Bone marrow (tissue), 2 donors: ENCODE results near the gene ZNF221.
"Not testable (repeated sequence)": the region's sequence is repeated elsewhere in the genome, so short reads cannot be mapped to it uniquely, and the experiment has no call there.

Source experiments
- DNase-seq, 2 donors: peaks; one replicate each; lab custom pipeline; 2025; lab: John Stamatoyannopoulos, UW

Gene ZNF221

DNA sequence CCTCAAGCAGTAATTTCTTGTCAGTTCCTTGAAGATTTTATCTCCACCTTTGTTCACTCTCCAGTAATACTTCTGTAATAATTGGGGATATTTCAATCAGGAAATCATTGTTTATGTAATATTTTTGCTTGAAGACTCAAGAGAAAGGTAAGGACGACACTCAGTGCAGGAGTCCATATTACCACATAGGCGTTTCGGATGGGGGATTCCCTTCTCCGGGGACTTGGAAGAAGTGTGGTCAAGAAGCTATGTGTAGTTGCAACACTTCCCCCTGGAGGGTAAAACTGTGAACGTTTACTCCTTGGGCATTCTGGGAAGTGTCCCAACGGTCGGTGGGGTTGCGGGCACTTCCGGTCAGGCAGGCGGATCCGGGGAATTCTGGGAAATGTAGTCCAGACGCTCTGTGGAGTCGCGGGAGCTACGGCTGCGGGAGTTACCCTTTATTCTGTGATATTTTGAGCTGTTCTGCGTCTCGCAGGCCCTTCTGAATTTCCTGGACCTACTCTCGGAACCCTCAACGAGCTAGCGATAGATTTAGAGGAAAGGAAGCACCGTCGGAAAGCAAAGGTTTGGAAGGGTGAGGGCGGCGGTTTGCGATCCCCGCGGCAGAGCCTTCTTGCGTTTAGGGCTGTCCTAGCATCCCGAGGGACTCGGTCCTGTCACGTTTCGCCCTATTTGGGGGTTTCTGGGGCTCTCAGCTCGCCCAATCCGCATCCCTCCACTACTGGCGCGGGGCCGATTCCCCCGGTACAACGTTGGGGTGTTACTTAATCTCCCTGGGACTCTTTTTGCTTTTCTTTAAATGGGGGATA lies at the start of gene ZNF221:
ZNF221 (plus strand) TSS at position 395 of the 812 bp plus-strand sequence. CDS start 11,499 bp downstream, outside the sequence.
- DNase-seq, result peak; percentile 50 to 83

DNA sequence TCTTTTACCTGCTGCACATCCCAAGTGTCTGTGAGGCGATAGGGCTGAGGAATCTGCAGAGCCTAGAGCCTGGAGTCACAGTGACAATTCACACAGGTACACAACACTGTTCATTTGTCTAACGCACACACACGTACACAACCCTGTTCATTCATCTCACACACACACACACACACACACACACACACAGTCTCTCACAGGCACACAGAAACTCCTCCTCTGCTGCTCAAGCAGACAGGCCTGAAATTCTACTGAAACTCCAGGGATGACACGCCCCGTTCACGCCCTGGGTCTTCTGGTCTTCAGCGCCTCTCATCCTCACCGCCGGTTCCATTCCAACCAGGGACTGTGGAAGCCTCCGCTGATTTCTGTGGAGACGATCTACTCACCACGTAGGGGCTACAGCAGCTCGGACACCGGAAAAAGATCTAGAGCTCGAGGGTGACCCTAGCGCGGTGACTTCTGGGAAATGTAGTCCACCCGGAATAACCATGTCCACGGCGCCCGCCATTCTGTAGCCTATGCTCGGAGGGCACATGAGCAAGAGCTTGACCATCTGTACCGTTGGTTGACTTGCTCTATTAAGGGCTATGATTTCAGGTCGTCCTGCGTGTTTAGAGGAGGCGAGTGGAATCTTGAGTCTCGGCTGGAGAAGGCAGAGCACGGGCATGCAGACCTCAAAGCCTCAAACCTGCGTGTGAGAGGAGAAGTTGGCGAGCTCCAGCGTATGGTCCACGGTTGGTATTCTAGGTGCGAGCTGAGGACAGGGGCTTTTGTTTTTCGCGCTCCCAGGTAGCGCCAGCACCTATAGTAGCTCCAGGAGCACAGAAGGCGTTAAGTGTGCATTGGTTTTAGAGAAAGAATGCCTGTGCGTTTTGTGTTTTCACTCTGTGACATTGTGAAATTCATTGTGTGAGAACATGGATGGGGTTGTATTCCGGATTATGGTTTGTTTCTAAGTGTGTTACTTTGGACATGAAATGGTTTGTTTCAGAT lies 49.3 kb upstream of the ZNF221 start:
- DNase-seq, result peak in 1 of 2 donors; percentile 24

DNA sequence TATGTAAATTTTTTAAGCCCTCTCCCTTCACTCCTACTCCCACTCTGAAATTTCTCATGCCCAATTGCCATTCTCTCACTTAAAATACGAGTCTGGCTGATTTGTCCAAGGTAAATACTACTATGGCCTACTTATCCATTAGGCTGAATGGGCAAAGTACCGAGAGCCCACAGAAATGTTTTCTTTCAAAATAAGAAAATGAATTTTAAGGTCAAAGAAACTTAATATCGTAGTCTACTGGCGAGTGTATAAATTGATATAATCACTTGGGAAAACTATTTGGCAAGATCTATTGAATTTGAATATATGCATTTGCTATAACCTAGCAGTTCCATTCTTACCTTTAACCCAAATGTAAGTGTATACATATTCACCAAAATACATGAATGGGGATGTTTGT lies 48.6 kb upstream of the ZNF221 start:
- no peak for DNase-seq

DNA sequence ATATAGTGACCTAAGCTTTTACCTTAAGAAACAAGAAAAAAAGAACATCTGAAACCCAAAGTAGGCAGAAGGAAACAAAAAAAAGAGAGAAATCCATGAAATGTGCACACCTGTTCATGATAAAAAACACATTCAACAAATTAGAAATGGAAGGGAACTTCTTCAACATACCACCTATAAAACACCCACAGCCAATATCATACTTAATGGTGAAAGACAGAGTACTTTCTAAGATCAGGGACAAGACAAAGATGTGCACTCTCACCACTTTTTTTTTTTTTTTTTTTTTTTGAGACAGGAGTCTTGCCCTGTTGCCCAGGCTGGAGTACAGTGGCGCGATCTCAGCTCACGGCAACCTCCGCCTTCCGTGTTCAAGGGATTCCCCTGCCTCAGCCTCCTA lies 45.1 kb upstream of the ZNF221 start:
- no peak for DNase-seq

DNA sequence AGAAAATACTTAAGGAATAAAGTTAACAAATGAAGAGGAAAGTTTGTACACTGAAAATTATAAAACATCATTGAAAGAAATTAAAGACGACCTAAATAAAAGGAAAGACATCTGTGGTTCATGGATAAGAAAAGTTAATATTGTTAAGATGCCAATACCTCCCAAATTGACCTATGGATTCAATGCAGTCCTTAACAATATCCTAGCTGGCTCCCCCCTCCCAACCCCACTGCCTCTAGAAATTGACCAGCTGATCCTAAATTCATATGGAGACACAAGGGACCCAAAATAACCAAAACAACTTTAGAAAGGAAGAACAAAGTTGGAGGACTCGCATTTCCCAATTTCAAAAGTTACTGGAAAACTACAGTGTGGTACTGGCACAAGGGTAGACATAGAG lies 44.3 kb upstream of the ZNF221 start:
- DNase-seq, result no peak

DNA sequence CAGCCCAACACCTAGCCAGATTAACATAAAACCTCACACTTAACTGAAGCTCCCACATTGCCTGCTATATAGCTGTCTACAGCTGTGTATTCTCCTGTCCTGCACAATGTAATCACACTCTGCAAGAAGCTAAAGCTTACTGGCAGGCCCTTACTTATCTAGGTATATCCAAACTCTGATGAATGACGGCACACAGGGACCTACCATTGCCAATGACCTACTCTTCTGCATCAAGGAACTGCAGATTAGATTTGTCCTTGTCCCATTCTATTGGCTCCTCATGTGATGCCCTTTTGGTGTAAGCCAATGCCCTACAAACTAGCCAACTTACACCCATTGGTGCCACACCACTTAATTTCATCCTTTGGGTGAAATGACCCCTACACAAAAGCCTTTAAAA lies 42.4 kb upstream of the ZNF221 start:
- no peak for DNase-seq

DNA sequence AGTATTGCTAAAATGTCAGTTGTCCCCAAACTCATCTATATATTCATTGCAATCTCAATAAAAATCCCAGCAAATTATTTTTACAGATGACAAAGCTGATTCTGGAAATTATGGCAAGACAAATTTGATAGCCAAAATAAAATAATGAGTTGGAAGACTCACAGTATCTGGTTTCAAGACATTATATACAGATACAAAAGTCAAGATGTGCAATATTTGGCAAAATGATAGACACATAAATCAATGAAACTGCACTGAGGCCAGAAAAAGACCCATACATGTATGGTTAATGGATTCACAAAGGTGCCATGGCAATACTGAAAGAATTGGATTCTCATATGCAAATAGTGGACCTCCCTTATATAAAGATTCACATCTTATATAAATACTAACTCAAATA lies 40.1 kb upstream of the ZNF221 start:
- no peak for DNase-seq

DNA sequence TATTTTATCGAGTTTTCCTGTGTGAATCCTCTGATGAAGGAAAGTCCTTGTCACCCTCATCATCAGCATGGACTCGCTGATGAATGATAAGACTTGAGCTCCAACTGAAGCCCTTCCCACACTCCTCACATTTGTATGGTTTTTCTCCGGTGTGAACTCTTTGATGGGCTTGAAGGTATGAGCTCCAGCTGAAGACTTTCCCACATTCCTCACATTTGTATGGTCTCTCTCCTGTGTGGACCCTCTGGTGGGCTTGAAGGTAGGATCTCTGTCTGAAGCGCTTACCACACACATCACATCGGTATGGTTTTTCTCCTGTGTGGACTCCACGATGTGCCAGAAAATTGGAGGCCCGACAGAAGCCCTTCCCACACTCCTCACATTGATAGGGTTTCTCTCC lies 37.6 kb upstream of the ZNF221 start:
- no peak for DNase-seq

DNA sequence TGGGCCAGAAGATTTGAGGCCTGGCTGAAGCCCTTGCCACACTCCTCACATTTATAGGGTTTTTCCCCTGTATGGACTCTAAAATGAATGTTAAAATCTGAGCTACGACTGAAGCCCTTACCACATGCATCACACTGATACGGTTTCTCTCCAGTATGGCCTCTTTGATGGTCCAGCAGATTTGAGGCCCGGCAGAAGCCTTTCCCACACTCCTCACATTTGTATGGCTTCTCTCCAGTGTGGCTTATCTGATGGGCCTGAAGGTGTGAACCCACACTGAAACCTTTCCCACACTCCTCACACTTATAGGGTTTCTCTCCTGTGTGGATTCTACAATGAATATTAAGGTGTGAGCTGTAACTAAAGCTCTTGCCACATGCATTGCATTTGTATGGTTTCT lies 37.0 kb upstream of the ZNF221 start:
- no peak for DNase-seq

DNA sequence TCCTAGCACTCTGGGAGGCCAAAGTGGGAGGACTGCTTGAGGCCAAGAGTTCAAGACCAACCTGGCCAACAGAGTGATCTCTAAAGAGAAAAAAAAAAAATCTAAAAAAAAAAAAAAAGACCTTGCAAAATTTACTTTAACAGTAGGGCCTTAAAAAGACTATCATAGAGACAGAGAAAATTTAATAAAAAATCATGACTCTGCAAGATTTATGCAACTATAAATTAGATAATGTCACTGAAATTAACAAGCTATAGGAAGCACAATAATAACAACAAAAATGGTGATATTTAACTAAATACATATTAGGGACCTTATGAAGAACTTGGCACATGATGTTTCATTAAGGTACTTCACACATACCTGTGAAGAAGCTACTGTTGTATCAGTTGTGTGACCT lies 27.2 kb upstream of the ZNF221 start:
- no peak for DNase-seq

DNA sequence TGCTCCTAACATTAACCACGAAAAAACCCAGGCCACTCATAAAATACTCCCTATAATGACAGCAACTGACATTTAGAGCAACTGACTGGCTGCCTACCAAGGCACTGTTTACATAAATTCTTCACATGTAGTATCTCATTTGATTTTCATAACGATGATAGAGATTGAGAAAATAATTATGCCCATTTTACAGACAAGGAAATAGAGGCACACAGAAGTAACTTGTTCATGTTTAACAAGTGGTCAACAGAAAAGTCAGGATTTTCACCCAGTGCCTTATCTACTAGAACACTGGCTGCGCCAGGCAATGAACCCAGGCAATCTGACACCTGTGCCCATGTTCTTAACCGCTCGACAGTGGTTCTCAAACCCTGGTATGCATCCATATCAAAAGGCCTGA lies 22.2 kb upstream of the ZNF221 start:
- no peak for DNase-seq

DNA sequence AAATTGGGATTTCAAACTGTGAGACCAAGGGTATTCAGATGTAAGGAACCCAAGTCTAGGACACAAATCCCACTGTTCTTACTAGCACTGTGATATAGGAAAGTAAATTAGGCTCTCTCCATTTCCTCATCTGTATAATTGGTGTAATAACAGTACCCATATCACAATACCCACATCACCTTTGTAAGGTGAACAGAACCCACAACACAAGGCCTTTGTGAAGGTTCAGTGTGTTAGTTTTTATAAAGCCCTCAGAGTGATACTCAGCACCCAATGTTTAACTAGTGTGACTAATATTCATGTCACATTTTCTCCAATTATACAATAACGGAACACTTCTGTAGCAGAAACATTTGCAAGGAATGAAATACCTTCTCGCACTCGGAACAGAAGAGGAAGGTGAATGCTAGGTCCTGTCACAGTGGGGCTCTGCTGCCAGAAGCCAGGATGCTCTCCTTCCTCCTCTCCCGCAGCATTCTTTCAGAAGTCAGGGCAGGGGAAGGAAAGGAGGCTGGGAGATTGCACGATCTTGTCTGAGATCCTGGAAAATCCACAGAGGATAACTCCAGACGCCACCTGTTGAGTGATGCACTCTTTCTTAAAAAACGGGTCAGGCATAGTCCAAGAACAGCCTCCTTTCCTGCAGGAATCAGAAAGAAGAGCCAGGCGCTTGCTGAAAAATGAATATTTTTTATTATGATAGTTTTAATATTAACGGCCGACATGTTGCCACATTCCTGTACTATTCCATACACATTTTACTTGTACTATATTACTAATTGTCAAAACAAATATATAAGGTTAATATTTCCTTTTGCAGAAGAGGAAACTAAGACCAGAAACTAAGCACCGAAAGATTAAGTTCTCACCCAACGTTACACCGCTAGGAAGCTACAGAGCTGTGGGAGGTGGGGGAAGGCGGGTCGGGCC lies 16.7 kb upstream of the ZNF221 start:
- peak in 1 of 2 donors; percentile 18 for DNase-seq

DNA sequence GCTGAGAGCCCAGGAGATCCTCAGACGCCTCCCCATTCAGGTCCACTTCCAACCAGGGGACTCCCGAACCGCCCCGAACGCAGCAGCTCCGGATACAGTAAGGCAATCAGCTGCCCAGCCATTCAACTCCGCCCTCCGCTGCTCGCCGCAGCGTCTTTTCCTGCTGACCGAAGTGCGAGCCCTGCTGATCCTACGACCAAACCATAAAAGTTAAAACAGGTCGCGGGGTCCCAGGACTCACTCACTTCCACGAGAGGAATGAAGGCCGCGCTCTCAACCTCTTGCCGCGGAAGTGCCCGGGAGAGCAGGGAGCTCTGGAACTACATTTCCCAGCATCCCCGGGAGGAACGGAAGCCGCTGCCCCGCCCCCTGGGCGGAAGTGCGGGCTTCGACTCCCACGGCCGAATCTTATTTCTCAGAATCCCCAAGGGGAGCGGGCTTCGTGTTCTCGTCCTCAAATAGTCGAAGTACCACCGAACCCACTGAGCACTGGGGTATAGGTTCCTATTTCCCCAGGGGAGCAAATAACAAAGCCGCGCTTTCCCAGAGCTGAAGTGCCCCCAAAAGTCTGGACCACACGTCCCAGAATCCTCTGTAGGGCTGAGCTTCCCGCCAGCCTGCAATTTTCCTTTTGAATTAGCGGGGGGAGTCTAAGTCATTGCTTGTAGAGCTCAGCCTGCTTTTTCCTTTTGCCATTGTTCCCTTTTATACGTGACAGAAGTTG lies 15.9 kb upstream of the ZNF221 start, which contains the start of gene ZNF45:
ZNF45 (minus strand) TSS at position 298 of the 724 bp plus-strand sequence. CDS start 13,097 bp downstream, outside the sequence.
- peak; percentile 59 to 76 for DNase-seq

DNA sequence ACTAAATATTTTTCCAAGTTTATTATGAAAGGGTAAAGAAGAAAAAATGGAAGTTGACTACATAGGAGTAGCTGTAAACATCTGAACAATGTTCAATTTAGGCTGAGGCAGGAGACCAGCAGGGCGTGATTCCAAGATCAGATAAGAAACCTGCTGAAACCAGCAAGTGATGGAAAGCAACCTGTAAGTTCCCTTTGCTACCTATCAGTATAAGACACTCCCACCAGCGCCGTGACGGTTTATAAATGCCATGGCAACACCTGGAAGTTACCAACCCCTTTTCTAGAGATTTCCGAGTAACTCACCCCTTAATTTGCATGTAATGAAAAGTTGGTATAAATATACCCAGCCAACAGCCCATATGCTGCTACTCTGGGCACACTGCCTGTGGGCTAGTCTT lies 14.8 kb upstream of the ZNF221 start:
- no peak for DNase-seq

DNA sequence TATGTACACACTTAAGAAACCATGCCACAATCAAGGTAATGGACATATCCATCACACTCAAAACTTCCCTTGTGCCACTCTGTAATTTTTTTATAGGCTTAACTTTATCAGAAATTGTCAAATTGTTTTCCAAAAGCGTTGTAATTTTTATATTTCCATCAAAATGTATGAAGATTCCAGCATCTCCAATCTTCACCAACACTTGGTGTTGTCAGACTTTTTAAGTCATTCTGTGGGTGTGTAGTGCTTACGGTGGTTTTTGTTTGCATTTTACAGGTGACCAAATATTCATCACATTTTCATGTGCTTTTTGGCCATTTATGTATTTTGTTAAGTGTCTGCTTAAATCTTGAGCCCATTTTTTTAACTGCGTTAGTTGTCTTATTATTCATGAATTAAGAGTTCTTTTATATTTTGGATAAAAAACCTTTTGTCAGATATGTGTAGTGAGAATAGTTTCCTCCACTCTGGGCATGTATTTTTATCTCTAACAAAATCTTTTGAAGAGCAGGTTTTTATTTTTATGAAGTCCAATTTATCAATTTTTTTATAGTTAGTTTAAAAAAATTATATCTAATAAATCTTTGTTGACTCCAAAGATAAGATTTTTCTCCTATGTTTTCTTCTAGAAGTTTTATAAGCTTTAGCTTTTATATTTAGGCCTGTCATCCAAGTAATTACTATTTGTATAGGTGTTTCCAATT lies 11.3 kb upstream of the ZNF221 start:
- DNase-seq, result no peak

DNA sequence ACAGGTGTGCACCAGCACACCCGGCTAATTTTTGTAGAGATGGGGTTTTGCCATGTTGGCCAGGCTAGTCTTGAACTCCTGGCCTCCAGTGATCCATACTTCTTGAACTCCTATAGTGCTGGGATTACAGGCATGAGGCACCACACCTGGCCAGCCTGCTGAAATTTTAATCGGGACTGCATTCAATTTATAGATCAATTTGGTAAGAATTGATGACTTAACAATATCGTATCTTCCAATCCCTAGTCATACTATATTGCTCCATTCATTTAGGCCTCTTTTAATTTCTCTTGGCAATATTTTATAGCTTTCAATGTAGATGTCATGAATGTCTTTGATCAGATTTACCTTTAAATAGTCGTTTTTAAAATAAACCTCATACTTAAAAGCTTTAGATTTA lies 10.3 kb upstream of the ZNF221 start:
- no peak for DNase-seq

DNA sequence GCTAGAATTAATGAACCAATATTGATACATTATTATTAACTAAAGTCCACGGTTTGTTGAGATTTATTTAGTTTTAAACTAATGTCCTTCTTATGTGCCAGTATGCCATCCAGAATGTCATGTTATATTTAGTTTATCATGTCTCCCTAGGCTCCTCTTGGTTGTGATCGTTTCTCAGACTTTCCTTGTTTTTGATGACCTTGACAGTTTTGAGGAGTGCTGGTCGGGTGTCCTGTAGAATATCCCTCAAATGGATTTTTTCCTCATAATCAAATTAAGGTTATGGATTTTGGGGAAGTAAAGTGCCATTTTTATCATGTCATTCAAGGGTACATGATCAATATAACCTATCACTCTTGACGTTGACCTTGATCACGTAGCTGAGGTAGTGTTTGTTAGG lies 9.8 kb upstream of the ZNF221 start:
- no peak for DNase-seq

DNA sequence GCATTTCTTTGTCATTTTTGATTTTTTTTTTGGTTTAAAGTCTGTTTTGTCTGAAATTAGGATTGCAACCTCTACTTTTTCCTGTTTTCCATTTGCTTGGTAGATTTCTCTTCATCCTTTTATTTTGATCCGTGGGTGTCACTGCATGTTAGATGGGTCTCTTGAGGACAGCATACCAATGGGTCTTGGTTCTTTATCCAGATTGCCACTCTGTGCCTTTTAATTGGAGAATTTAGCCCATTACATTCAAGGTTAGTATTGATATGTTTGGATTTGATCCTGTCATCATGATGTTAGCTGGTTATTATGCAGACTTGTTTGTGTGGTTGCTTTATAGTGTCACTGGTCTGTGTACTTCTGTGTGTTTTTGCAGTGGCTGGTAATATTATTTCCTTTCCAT lies 3.6 kb upstream of the ZNF221 start:
- not testable (repeated sequence) for DNase-seq

DNA sequence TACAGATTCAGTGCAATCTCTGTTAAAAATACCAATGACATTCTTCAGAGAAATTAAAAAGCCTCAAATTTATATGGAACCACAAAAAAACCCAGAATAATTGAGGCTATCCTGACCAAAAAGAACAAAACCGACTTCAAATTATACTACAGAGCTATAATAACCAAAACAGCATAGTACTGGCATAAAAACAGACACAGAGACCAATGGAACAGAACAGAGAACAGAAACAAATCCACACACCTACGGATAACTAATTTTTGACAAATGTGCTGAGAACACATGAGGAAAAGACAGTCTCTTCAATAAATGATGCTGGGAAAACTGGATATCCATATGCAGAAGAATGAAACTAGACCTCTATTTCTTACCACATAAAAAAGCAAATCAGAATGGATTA lies 1.2 kb upstream of the ZNF221 start:
- not testable (repeated sequence) for DNase-seq

DNA sequence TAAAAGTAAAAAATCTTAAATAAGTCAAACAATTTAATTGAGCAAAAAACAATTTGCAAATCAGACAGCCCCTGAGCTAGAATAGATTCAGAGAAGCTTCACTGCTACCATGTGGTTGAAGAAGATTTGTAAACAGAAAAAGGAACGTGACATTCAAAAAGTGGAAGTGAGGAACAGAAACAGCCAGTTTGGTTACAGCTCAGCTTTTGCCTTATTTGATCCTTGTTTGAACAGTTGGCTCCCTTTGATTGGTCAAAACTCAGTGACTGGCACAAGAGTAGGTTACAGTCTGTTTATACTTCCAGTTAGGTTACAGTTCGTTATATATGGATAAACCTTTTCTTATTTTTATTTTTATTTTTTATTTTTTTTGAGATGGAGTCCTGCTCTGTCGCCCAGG lies 5.8 kb downstream of the ZNF221 start:
- DNase-seq, result no peak
